IMR-90 (cell line): Measurements from ENCODE around the gene NPB. TPM values are rescaled to one million over a fixed set of nuclear protein-coding genes. Genes with fewer than 3 reads are reported as not detected.

Experiments
- ATAC-seq: fragments of 200-7000 bp; cut with Tn5 transposase; 2 replicates; pipeline ENCODE4 v1.9.1; 2020; ENCODE audit warnings: low read depth, mild to moderate bottlenecking, moderate library complexity
- BruUV-seq: library from RNA; stranded (reverse); fragments of 400-500 nt; replicated peaks from 2 replicates; lab custom pipeline; 2021; lab: Mats Ljungman, UMichigan
- CTCF ChIA-PET: fragments of 300-600 bp; formaldehyde crosslinking; extraction: SDS; loops from one replicate; lab custom pipeline; 2021; ENCODE audit warnings: antibody characterized with exemption; lab: Yijun Ruan, JAX
- POLR2A ChIA-PET: fragments of 300-600 bp; sonication (Branson Sonifier 250); formaldehyde crosslinking; loops from one replicate; lab custom pipeline; 2022; ENCODE audit warnings: antibody characterized with exemption; ENCODE audit not compliant: unreplicated experiment; lab: Charles Lee
- DNase-seq: peaks from one replicate; pipeline ENCODE4 v3.0.0; 2013
- H2AFZ ChIP-seq: replicated peaks from 2 replicates; pipeline ENCODE3; 2013; ENCODE audit warnings: low read length, mild to moderate bottlenecking; ENCODE audit not compliant: poor library complexity
- H2AK5ac ChIP-seq: 2 replicates; pipeline ENCODE4 v1.6.1; 2013; ENCODE audit warnings: low read depth, low read length, inconsistent platforms
- H2AK9ac ChIP-seq: replicated peaks from 2 replicates; pipeline ENCODE3; 2013; ENCODE audit warnings: mild to moderate bottlenecking, low read depth, low read length, moderate library complexity; ENCODE audit not compliant: poor library complexity
- H2BK120ac ChIP-seq: 2 replicates; pipeline ENCODE4 v1.6.1; 2013; ENCODE audit warnings: low read depth, low read length, inconsistent platforms
- H2BK15ac ChIP-seq: 3 replicates; pipeline ENCODE4 v1.6.1; 2013; ENCODE audit warnings: low read depth, low read length, inconsistent platforms
- H2BK20ac ChIP-seq: 2 replicates; pipeline ENCODE4 v1.6.1; 2013; ENCODE audit warnings: low read depth, mild to moderate bottlenecking, inconsistent platforms, low read length, moderate library complexity
- H2BK5ac ChIP-seq: 2 replicates; pipeline ENCODE4 v1.6.1; 2013; ENCODE audit warnings: mild to moderate bottlenecking, low read depth, low read length, inconsistent platforms; ENCODE audit not compliant: poor library complexity, severe bottlenecking
- H3K14ac ChIP-seq: replicated peaks from 2 replicates; pipeline ENCODE4 v1.6.1; 2013; ENCODE audit warnings: low read depth, low read length, inconsistent platforms
- H3K18ac ChIP-seq: 2 replicates; pipeline ENCODE4 v1.6.1; 2013; ENCODE audit warnings: low read depth, low read length, control low read depth
- H3K23ac ChIP-seq: 2 replicates; pipeline ENCODE4 v1.6.1; 2013; ENCODE audit warnings: low read depth, low read length, inconsistent platforms
- H3K27ac ChIP-seq: 2 replicates; pipeline ENCODE4 v1.5.1; 2013; ENCODE audit warnings: mild to moderate bottlenecking, control low read depth, low read length; ENCODE audit not compliant: insufficient read depth
- H3K27me3 ChIP-seq: 2 replicates; pipeline ENCODE4 v1.6.1; 2013; ENCODE audit warnings: low read length; ENCODE audit not compliant: control insufficient read depth, insufficient read depth
- H3K36me3 ChIP-seq: 2 replicates; pipeline ENCODE4 v1.6.1; 2013; ENCODE audit warnings: low read length, mixed read lengths; ENCODE audit not compliant: control insufficient read depth, insufficient read depth
- H3K4ac ChIP-seq: 2 replicates; pipeline ENCODE4 v1.6.1; 2013; ENCODE audit warnings: low read depth, low read length, inconsistent platforms
- H3K4me1 ChIP-seq: 2 replicates; pipeline ENCODE4 v1.6.1; 2013; ENCODE audit warnings: low read length, mixed read lengths; ENCODE audit not compliant: control insufficient read depth, insufficient read depth
- H3K4me2 ChIP-seq: 2 replicates; pipeline ENCODE4 v1.6.1; 2013; ENCODE audit warnings: low read depth, mild to moderate bottlenecking, control low read depth, low read length, moderate library complexity
- H3K4me3 ChIP-seq: 2 replicates; pipeline ENCODE4 v1.5.1; 2013; ENCODE audit warnings: low read depth, mild to moderate bottlenecking, control low read depth, low read length, moderate library complexity; ENCODE audit not compliant: insufficient read depth
- H3K56ac ChIP-seq: 2 replicates; pipeline ENCODE4 v1.6.1; 2013; ENCODE audit warnings: low read length, inconsistent platforms; ENCODE audit not compliant: insufficient read depth; ENCODE audit errors: extremely low read depth
- H3K79me1 ChIP-seq, 2 experiments: 2 replicates each; pipeline ENCODE4 v1.6.1; 2013; ENCODE audit warnings: low read length in 2 of 2, inconsistent platforms in 1 of 2, low read depth in 1 of 2
- H3K9ac ChIP-seq: 2 replicates; pipeline ENCODE4 v1.6.1; 2013; ENCODE audit warnings: low read depth, low read length, control low read depth
- H3K9me1 ChIP-seq: 2 replicates; pipeline ENCODE4 v1.6.1; 2013; ENCODE audit warnings: low read length, inconsistent platforms; ENCODE audit not compliant: insufficient read depth
- H3K9me3 ChIP-seq: 2 replicates; pipeline ENCODE4 v1.6.1; 2013; ENCODE audit warnings: low read length; ENCODE audit not compliant: control insufficient read depth, insufficient read depth
- H4K20me1 ChIP-seq: 2 replicates; pipeline ENCODE4 v1.6.1; 2013; ENCODE audit warnings: low read length, inconsistent platforms; ENCODE audit not compliant: insufficient read depth
- H4K5ac ChIP-seq: 2 replicates; pipeline ENCODE4 v1.6.1; 2013; ENCODE audit warnings: mild to moderate bottlenecking, low read depth, low read length, control low read depth
- H4K8ac ChIP-seq, 2 experiments: 2 replicates each; pipeline ENCODE4 v1.6.1; 2013; ENCODE audit warnings: low read depth in 2 of 2, low read length in 2 of 2, control low read depth in 1 of 2, inconsistent platforms in 1 of 2
- H4K91ac ChIP-seq: 2 replicates; pipeline ENCODE4 v1.6.1; 2013; ENCODE audit warnings: low read depth, low read length, inconsistent platforms; ENCODE audit not compliant: insufficient read depth
- CHD1 ChIP-seq: IDR thresholded peaks from 2 replicates; pipeline ENCODE4 v1.6.1; 2012; ENCODE audit warnings: low read depth, low read length, improper control_type of control experiment
- MAFK ChIP-seq: IDR thresholded peaks from 2 replicates; pipeline ENCODE4 v1.6.1; 2012; ENCODE audit warnings: low read depth, low read length, improper control_type of control experiment
- MAZ ChIP-seq: IDR thresholded peaks from 2 replicates; pipeline ENCODE4 v1.6.1; 2012; ENCODE audit warnings: low read depth, mild to moderate bottlenecking, low read length, improper control_type of control experiment, moderate library complexity, borderline replicate concordance
- WGBS, 2 experiments: methylation state at CpG; one replicate each; pipeline versions ENCODE4 v1.1.5 to v1.1.7; 2013; ENCODE audit warnings: missing lambda C conversion rate in 2 of 2; ENCODE audit not compliant: insufficient read length in 1 of 2; ENCODE audit errors: extremely low coverage in 2 of 2; 5-methylcytosine and 5-hydroxymethylcytosine counted together
- dilution Hi-C: fragments of 300-500 bp; cut with HindIII; formaldehyde crosslinking; loops from one replicate; pipeline ENCODE4 v1.14.3; 2018; ENCODE audit warnings: low sequenced_read_pairs; ENCODE audit not compliant: unreplicated experiment
- in situ Hi-C: fragments of 300-500 bp; cut with MboI; formaldehyde crosslinking; loops from 3 replicates; pipeline ENCODE4 v1.14.3; 2019; ENCODE audit warnings: low sequenced_read_pairs, inconsistent platforms, mixed read lengths
- intact Hi-C: fragments of 100-400 bp; cut with micrococcal nuclease; formaldehyde crosslinking; loops from 2 replicates; pipeline ENCODE4 v1.10.0; 2022
- polyA plus RNA-seq, 3 experiments: library from polyadenylated mRNA; depleted of rRNA; stranded (reverse); fragments of >200 nt; gene quantifications; 2 replicates each; pipeline ENCODE4 v1.2.3, GENCODE V29; 2012; ENCODE audit warnings: low replicate concordance in 1 of 3
- total RNA-seq: library from RNA; depleted of rRNA; stranded (reverse); fragments of >200 nt; gene quantifications from 2 replicates; pipeline ENCODE4 v1.2.3, GENCODE V29; 2012

Gene NPB
- total and polyA plus RNA-seq, 2 of the 4 experiments (the other 2 are of a cell fraction): 0.51 TPM; not detected in 1

- Histone ChIP-seq H3K27me3 (no peaks in the 10 kb centered on the region), H2BK5ac (no peak overlapping the region), H3K14ac (no peak overlapping the region), H3K9me3 (no peaks in the 10 kb centered on the region), H2BK20ac (no peak overlapping the region), H3K4me1 (peaks cover 37% of the 10 kb centered on the region), H2BK15ac (no peak overlapping the region), H3K9ac (no peak overlapping the region), H4K20me1 (peaks cover 62% of the 10 kb centered on the region), H3K9me1 (peaks cover 21% of the 10 kb centered on the region), H3K4ac (peak overlapping the region; percentile 51; the same call in 1 of the 2 replicates), H3K56ac (no peak overlapping the region), H3K79me1 (peaks cover 17 to 69% of the 10 kb centered on the region in 2 experiments; a peak in 3 of 4 replicates), H2BK120ac (peak overlapping the region; percentile 85; the same call in 1 of the 2 replicates), H2AK9ac (peak overlapping the region; percentile 75), H3K36me3 (peaks cover 22% of the 10 kb centered on the region), H3K4me2 (no peak overlapping the region), H4K91ac (peak overlapping the region; percentile 69), H3K4me3 (no peak overlapping the region), H3K27ac (peak overlapping the region; percentile 33), H2AK5ac (peak overlapping the region; percentile 69; the same call in 1 of the 2 replicates), H4K5ac (no peak overlapping the region; the same call in 1 of the 2 replicates), H4K8ac (no peak overlapping the region), H2AFZ (no peak overlapping the region), H3K23ac (peak overlapping the region; percentile 79), H3K18ac (no peak overlapping the region)
- ChIA-PET CTCF (no interaction called here), POLR2A (no interaction called here)
- in situ Hi-C loops: no loop called here
- intact Hi-C loops: no loop called here
- 53% methylated on average over 4 of the region's 21 CpGs; no CpG with 5 or more reads in 1 of the 2 experiments for WGBS, 2 experiments
- no peak for TF ChIP-seq CHD1
- no peak for TF ChIP-seq MAZ
- TF ChIP-seq MAFK: 0 out of 2 replicates have a peak, but pooled peaks have one; percentile 54
- BruUV-seq: no TSS peak
- no peak for DNase-seq
- ATAC-seq: no peak
- dilution Hi-C loops: no loop called here
These were observed 22.8 kb downstream of the NPB start for GRCh38 chr17:81924557-81925532.
